Measurements from ENCODE around the gene BBS9. TPM values are rescaled to one million over a fixed set of nuclear protein-coding genes. Genes with fewer than 3 reads are reported as not detected.

The BBS9 gene
- total RNA-seq, 1 experiment from 2014 or later, result 26.4 TPM

DNA sequence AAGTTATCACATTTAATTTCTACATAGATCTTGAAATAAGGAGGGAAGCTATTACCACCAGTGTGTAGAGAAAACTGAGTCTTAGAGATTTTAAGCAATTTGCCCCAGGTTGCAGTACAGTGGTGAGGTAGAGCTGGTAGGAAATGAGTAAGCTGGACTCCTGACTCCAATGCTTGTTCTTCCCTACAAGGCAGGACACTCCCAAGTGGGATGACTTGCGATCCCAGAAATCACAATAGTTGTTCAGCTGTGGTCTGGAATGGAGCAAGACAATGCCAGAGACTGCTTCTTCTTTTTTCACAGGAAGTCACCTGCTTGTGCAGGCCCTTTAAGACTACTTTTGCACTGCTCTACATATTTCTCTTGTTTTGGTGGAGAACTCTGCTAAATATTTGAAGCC is 448.8 kb downstream of the BBS9 start:
- no peak overlapping the region for H4K91ac ChIP-seq (ENCODE audit: insufficient read length, low read depth, low read length)
- Mint-ChIP-seq H3K27me3 (ENCODE audit: low read depth) (no peaks in the 10 kb centered on the region), H3K36me3 (ENCODE audit: insufficient read depth in 1 of 3, low read depth in 3 of 3) (peaks cover 0 to 5% (median 0%) of the 10 kb centered on the region in 3 experiments; a peak in 2 of 7 replicates), H3K27ac (no peak overlapping the region), H3K4me1 (no peaks in the 10 kb centered on the region), H3K9me3 (peaks cover 3 to 6% of the 10 kb centered on the region in 2 experiments; a peak in 3 of 5 replicates), H3K4me3 (no peak overlapping the region)
- H3K27me3 ChIP-seq (ENCODE audit: insufficient read depth, low read length), result no peaks in the 10 kb centered on the region
- H3T11ph ChIP-seq (ENCODE audit: low read length), result no peak overlapping the region
- no peaks in the 10 kb centered on the region for H3K79me1 ChIP-seq (ENCODE audit: insufficient read depth, low read depth, low read length, poor library complexity, severe bottlenecking)
- no peak overlapping the region for H2BK5ac ChIP-seq (ENCODE audit: insufficient read length, low read length)
- H3K56ac ChIP-seq (ENCODE audit: insufficient read length, low read depth, low read length), result no peak overlapping the region
- H4K20me1 ChIP-seq (ENCODE audit: control insufficient read depth, insufficient read depth, insufficient read length), result no peaks in the 10 kb centered on the region
- no peaks in the 10 kb centered on the region for H3K23me2 ChIP-seq (ENCODE audit: insufficient read length, low read depth, low read length, poor library complexity, severe bottlenecking)
- H3K4ac ChIP-seq (ENCODE audit: low read depth, low read length), result no peak overlapping the region
- DNase-seq, result no peak
- H4K5ac ChIP-seq (ENCODE audit: insufficient read length, low read depth, low read length), result no peak overlapping the region
- H3K79me2 ChIP-seq (ENCODE audit: insufficient read depth, low read length), result no peaks in the 10 kb centered on the region
- H4K8ac ChIP-seq (replicated peaks; ENCODE audit: insufficient read length, low read depth, low read length), result no peak overlapping the region
- no peak overlapping the region for H3K27ac ChIP-seq (ENCODE audit: insufficient read length, low read depth, low read length)
- H3K23ac ChIP-seq (ENCODE audit: insufficient read length, low read depth, low read length), result no peak overlapping the region
- no peak overlapping the region for H2AK5ac ChIP-seq (ENCODE audit: insufficient read length, low read length)
- H3K14ac ChIP-seq (ENCODE audit: insufficient read depth, low read length), result no peak overlapping the region
- H2BK15ac ChIP-seq (ENCODE audit: low read depth, low read length), result no peak overlapping the region
- no peak overlapping the region for H3K9ac ChIP-seq (ENCODE audit: extremely low read depth, insufficient read length, low read length)
- H2AFZ ChIP-seq (ENCODE audit: low read length), result no peak overlapping the region
- H3K4me2 ChIP-seq (ENCODE audit: insufficient read depth, insufficient read length, low read length), result no peak overlapping the region
- no peak overlapping the region for H3K18ac ChIP-seq (ENCODE audit: insufficient read length, low read depth, low read length)
- no peaks in the 10 kb centered on the region for H3K4me1 ChIP-seq (ENCODE audit: insufficient read depth, low read length)
- TF ChIP-seq CTCF (conservative IDR thresholded peaks at IDR 0.05), result no peak
- no peak overlapping the region for H2BK12ac ChIP-seq (ENCODE audit: insufficient read length, low read depth, low read length)
- no peaks in the 10 kb centered on the region for H3K9me3 ChIP-seq (ENCODE audit: control insufficient read depth, low read depth, low read length)
- H2BK120ac ChIP-seq (ENCODE audit: low read depth, low read length, poor library complexity, severe bottlenecking), result no peak overlapping the region
- WGBS (ENCODE audit: extremely low coverage, insufficient read length, low lambda C conversion rate), result no CpG with 5 or more reads among the region's 1 CpG
- no peak overlapping the region for H2BK20ac ChIP-seq (ENCODE audit: low read depth, low read length, poor library complexity, severe bottlenecking)
